ENCODE results near the gene ABCG5. TPM values are rescaled to one million over a fixed set of nuclear protein-coding genes. Genes with fewer than 3 reads are reported as not detected.

The ABCG5 gene
- total RNA-seq, 4 donors from 2014 or later = not detected

GRCh38 chr2:43773876-43774613, 64.6 kb downstream of the ABCG5 start, which contains the start of gene DYNC2LI1:
Gene DYNC2LI1, plus strand, starts transcription at chr2:43774039. Its CDS starts 100 bp downstream, at chr2:43774139.
- no peaks in the 10 kb centered on the region for H3K27me3 ChIP-seq
- peak; percentile 81 to 86 for DNase-seq
- intact Hi-C loops (cut with DNase I; ENCODE audit: low total_unique reads) (loop anchor here (10.0 kb wide), 1 partner anchor 179 kb away; the partner anchor contains the start of gene THADA), in situ Hi-C loops (cut with MboI; ENCODE audit: low sequenced_read_pairs in 4 of 4) (no loop called here)
- H3K36me3 ChIP-seq = no peaks in the 10 kb centered on the region
- H3K9me3 ChIP-seq = no peaks in the 10 kb centered on the region
- H3K4me3 ChIP-seq = peak within 1 kb of the TSS; percentile 67 to 97 (median 82)
- peak within 1 kb of the TSS; percentile 76 to 88 (median 81) for H3K27ac ChIP-seq
- TF ChIP-seq POLR2A (IDR thresholded peaks at IDR 0.05) = no peak
- no peak for TF ChIP-seq CTCF (IDR thresholded peaks at IDR 0.05 in 4 of 5, conservative IDR thresholded peaks at IDR 0.05 in 1 of 5)
- H3K4me1 ChIP-seq = peaks cover 3 to 6% of the 10 kb centered on the region in 2 donors
- ATAC-seq = peak; percentile 97 to 99

GRCh38 chr2:43766006-43766405, 72.6 kb downstream of the ABCG5 start:
- Histone ChIP-seq H3K4me3 (no peak overlapping the region), H3K4me1 (no peaks in the 10 kb centered on the region), H3K36me3 (no peaks in the 10 kb centered on the region), H3K27me3 (no peaks in the 10 kb centered on the region), H3K9me3 (no peaks in the 10 kb centered on the region), H3K27ac (no peak overlapping the region)
- TF ChIP-seq CTCF (IDR thresholded peaks at IDR 0.05 in 4 of 5, conservative IDR thresholded peaks at IDR 0.05 in 1 of 5) (no peak), POLR2A (IDR thresholded peaks at IDR 0.05) (no peak)
- ATAC-seq (no peak), DNase-seq (no peak)
- in situ Hi-C loops (cut with MboI; ENCODE audit: low sequenced_read_pairs in 4 of 4) (no loop called here), intact Hi-C loops (cut with DNase I; ENCODE audit: low total_unique reads) (no loop called here)

- DNase-seq (no peak), ATAC-seq (no peak)
- H3K4me1 ChIP-seq = no peaks in the 10 kb centered on the region
- in situ Hi-C loops (cut with MboI; ENCODE audit: low sequenced_read_pairs in 4 of 4) = no loop called here
- no peak overlapping the region for H3K27ac ChIP-seq
- no peaks in the 10 kb centered on the region for H3K9me3 ChIP-seq
- no peaks in the 10 kb centered on the region for H3K27me3 ChIP-seq
- intact Hi-C loops (cut with DNase I; ENCODE audit: low total_unique reads) = no loop called here
- H3K4me3 ChIP-seq = no peak overlapping the region
- TF ChIP-seq POLR2A (IDR thresholded peaks at IDR 0.05) (no peak), CTCF (IDR thresholded peaks at IDR 0.05 in 4 of 5, conservative IDR thresholded peaks at IDR 0.05 in 1 of 5) (no peak)
- H3K36me3 ChIP-seq = no peaks in the 10 kb centered on the region
These were observed 74.4 kb downstream of the ABCG5 start for GRCh38 chr2:43764086-43764705.

GRCh38 chr2:43763091-43763490, 75.5 kb downstream of the ABCG5 start:
- no peak for TF ChIP-seq POLR2A (IDR thresholded peaks at IDR 0.05)
- no peak for TF ChIP-seq CTCF (IDR thresholded peaks at IDR 0.05 in 4 of 5, conservative IDR thresholded peaks at IDR 0.05 in 1 of 5)
- intact Hi-C loops (cut with DNase I; ENCODE audit: low total_unique reads) = no loop called here

More at GRCh38 chr2:43763091-43763490, 75.5 kb downstream of the ABCG5 start:
- Histone ChIP-seq H3K36me3 (no peaks in the 10 kb centered on the region), H3K27ac (no peak overlapping the region), H3K27me3 (no peaks in the 10 kb centered on the region), H3K9me3 (no peaks in the 10 kb centered on the region), H3K4me1 (no peaks in the 10 kb centered on the region), H3K4me3 (no peak overlapping the region)
- in situ Hi-C loops (cut with MboI; ENCODE audit: low sequenced_read_pairs in 4 of 4) = no loop called here
- ATAC-seq (no peak), DNase-seq (no peak)

Other genes starting within 250 kb of the ABCG5 start
- 10 to 100 TPM; 13.6 to 19.0 (median 16.2) TPM for gene THADA, start 242.8 kb downstream of the ABCG5 start, total RNA-seq
- gene PLEKHH2, start 201.6 kb downstream of the ABCG5 start, total RNA-seq = 1 to 10 TPM; 1.4 to 4.9 (median 3.4) TPM
- under 1 TPM in 1 of 4 donors, not detected in 3; 0.59 TPM for gene C1GALT1C1L, start 162.4 kb downstream of the ABCG5 start, total RNA-seq
- 10 to 100 TPM in 2 of 4 donors, 1 to 10 TPM in 2; 8.1 to 13.1 (median 10.2) TPM for gene DYNC2LI1, start 64.8 kb downstream of the ABCG5 start, total RNA-seq
- under 1 TPM in 1 of 4 donors, not detected in 3; 0.07 TPM for gene ABCG8, start 132 bp upstream of the ABCG5 start, total RNA-seq
- 10 to 100 TPM; 75.9 to 95.3 (median 81.5) TPM for gene LRPPRC, start 157.2 kb upstream of the ABCG5 start, total RNA-seq